ENCODE results near the gene NDUFB4.

Gene NDUFB4

GRCh38 chr3:120596116-120596852, at the start of gene NDUFB4:
TSS of gene NDUFB4 (plus strand) at chr3:120596336. CDS start at chr3:120596360, 24 bp downstream.
- DNase-seq (ENCODE audit: low read depth in 2 of 2) = peak; percentile 90 to 94

GRCh38 chr3:120550546-120550945, 45.6 kb upstream of the NDUFB4 start:
- no peak for DNase-seq (ENCODE audit: low read depth in 2 of 2)

- no peak for DNase-seq (ENCODE audit: low read depth in 2 of 2)
Observed at GRCh38 chr3:120552184-120553172, 43.7 kb upstream of the NDUFB4 start.

GRCh38 chr3:120554812-120555606, 41.1 kb upstream of the NDUFB4 start:
- no peak for DNase-seq (ENCODE audit: low read depth in 2 of 2)

- DNase-seq (ENCODE audit: low read depth in 2 of 2) = no peak
Observed at GRCh38 chr3:120555657-120556509, 40.3 kb upstream of the NDUFB4 start.

GRCh38 chr3:120557115-120557514, 39.0 kb upstream of the NDUFB4 start:
- DNase-seq (ENCODE audit: low read depth in 2 of 2) = no peak

GRCh38 chr3:120558771-120559241, 37.3 kb upstream of the NDUFB4 start:
- peak; percentile 62 to 72 for DNase-seq (ENCODE audit: low read depth in 2 of 2)

GRCh38 chr3:120559242-120560061, 36.7 kb upstream of the NDUFB4 start:
- no peak for DNase-seq (ENCODE audit: low read depth in 2 of 2)

- no peak for DNase-seq (ENCODE audit: low read depth in 2 of 2)
Observed at GRCh38 chr3:120560304-120561250, 35.6 kb upstream of the NDUFB4 start.

GRCh38 chr3:120561251-120562045, 34.7 kb upstream of the NDUFB4 start:
- peak; percentile 33 to 51 for DNase-seq (ENCODE audit: low read depth in 2 of 2)

GRCh38 chr3:120563356-120564022, 32.6 kb upstream of the NDUFB4 start:
- no peak for DNase-seq (ENCODE audit: low read depth in 2 of 2)

GRCh38 chr3:120566243-120566975, 29.7 kb upstream of the NDUFB4 start:
- DNase-seq (ENCODE audit: low read depth in 2 of 2) = no peak

GRCh38 chr3:120567370-120568201, 28.6 kb upstream of the NDUFB4 start:
- no peak for DNase-seq (ENCODE audit: low read depth in 2 of 2)

- no peak for DNase-seq (ENCODE audit: low read depth in 2 of 2)
Observed at GRCh38 chr3:120568202-120568531, 28.0 kb upstream of the NDUFB4 start.

GRCh38 chr3:120568598-120568997, 27.5 kb upstream of the NDUFB4 start:
- no peak for DNase-seq (ENCODE audit: low read depth in 2 of 2)

Data from stimulated activated CD4-positive, alpha-beta T cell treated with anti-CD3 and anti-CD28 coated beads, Interleukin-15, amount 100 ng/mL, for 48 hours (primary cell).